ENCODE measurements around the gene ZNF682.
"Not testable (repeated sequence)": the region's sequence is repeated elsewhere in the genome, so short reads cannot be mapped to it uniquely, and the experiment has no call there.

ZNF682 gene

DNA sequence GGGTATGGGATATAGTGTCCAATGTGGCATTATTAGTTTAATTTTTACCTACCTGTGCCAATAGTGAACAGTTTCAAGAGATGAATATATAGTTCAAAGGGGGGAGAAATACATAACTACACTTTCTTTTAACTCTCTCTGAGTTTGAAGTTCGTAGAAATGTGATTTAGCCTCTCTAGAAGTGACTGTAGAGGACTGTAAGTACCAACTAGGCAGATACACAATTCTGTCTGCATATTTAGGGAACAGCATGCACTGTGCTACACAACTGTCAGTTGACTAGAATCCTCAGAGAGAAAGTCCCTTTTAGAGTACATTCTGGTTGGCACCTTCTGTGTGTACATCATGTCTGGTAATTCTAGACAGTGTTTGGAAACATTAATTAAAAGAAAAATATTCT, 21.0 kb upstream of the ZNF682 start:
- H3K4me1 ChIP-seq (ENCODE audit: control insufficient read depth, insufficient read depth, low read length): no peaks in the 10 kb centered on the region
- no peak overlapping the region for H3K4me3 ChIP-seq (ENCODE audit: low read length)
- H3K27me3 ChIP-seq (ENCODE audit: control insufficient read depth, insufficient read depth, low read length): no peaks in the 10 kb centered on the region
- no peaks in the 10 kb centered on the region for H3K36me3 ChIP-seq (ENCODE audit: insufficient read depth, low read length)
- no peak overlapping the region for H3K4me2 ChIP-seq (ENCODE audit: low read length)
- H3K9ac ChIP-seq (ENCODE audit: low read depth, low read length): no peak overlapping the region
- no peaks in the 10 kb centered on the region for H3K9me3 ChIP-seq (replicated peaks; ENCODE audit: low read length)

DNA sequence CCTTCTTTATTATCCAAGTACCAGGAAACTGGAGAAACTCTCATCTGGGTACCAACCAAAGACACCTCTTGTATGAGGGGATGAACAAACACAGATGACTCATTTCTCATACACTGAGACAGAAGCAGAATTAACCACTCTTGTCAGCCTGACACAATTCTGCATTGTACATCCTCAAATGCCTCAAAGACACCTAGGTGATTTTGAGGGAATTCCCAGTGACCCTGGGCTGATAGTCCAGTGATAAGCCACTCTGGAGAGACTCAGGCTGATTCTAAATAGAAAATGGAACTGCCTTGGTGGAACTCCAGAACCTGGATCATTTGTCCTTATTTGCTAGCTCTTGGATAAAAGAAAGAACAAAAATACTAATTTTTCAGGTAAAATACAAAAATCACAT, 19.4 kb upstream of the ZNF682 start:
- not testable (repeated sequence) for H3K27me3 ChIP-seq (ENCODE audit: control insufficient read depth, insufficient read depth, low read length); H3K4me2 ChIP-seq (ENCODE audit: low read length); H3K4me1 ChIP-seq (ENCODE audit: control insufficient read depth, insufficient read depth, low read length); H3K9ac ChIP-seq (ENCODE audit: low read depth, low read length); H3K9me3 ChIP-seq (replicated peaks; ENCODE audit: low read length); H3K4me3 ChIP-seq (ENCODE audit: low read length); H3K36me3 ChIP-seq (ENCODE audit: insufficient read depth, low read length)

DNA sequence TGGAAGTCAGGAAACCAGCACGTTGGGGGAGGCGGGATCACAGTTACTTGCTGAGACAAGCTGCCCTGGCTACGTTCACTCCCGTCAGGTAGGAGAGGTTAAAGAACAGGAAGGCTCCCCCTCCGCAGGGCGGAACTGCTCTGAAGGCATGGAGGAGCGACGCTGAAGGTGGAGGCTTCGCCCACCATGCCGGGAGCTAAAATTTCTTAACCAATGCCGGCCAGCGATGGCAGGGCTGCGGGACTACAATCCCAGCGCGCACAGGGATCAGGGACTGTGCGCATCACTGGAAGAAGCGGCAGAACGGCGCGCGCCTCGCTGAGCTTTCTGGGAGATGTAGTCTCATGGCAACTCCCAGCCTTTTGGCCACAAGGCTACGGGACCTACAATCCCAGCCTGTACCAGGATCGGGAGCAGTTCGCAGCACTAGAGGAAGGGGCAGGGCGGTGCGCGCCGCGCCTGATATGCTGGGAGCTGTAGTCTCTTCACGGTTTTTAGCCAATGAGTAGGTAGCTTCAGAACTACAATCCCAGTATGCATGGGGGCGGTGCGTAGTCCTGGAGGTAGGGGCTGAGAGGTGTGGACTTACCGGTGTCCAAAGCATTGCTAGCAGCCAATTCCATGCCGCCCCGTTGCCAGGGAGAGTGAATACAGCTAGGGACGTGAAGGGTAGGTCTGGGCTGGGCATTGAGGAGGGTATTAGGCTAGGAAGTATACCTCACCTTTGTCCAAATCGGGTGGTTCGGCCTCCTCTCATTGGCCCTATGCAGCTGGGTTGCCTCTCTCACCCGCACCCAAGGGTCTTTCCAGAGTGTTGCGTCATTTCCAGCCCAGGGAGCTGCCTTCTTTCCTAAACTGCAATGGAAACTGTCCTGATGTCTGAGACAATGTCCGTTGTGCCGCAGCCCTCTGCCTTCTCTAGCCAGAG, 12.8 kb upstream of the ZNF682 start:
- Histone ChIP-seq H3K9ac (ENCODE audit: low read depth, low read length) (peak overlapping the region; percentile 78), H3K36me3 (ENCODE audit: insufficient read depth, low read length) (no peaks in the 10 kb centered on the region), H3K27me3 (ENCODE audit: control insufficient read depth, insufficient read depth, low read length) (no peaks in the 10 kb centered on the region), H3K4me2 (ENCODE audit: low read length) (peak overlapping the region; percentile 94), H3K4me1 (ENCODE audit: control insufficient read depth, insufficient read depth, low read length) (no peaks in the 10 kb centered on the region), H3K4me3 (ENCODE audit: low read length) (peak overlapping the region; percentile 91), H3K9me3 (replicated peaks; ENCODE audit: low read length) (no peaks in the 10 kb centered on the region)

DNA sequence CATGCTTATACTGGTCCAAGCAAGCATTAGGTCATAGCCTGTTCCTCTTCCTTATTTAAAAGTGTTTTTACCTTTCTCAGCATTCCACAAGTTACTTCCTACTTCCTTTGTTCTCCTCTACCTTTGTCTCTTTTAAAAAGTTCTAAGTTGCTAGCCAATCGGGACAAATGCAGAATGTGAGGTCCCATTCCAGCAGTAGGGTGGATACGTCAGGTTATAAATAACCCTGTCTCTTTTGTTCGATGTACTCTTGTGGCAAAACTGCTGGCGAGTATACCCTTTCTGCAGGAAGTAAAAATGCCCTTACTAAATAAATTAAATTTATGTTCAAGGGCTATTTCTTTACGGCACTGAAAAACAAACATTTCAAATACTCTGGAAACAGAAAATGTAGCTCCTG, 6.4 kb upstream of the ZNF682 start:
- H3K27me3 ChIP-seq (ENCODE audit: control insufficient read depth, insufficient read depth, low read length); H3K36me3 ChIP-seq (ENCODE audit: insufficient read depth, low read length); H3K9me3 ChIP-seq (replicated peaks; ENCODE audit: low read length); H3K4me2 ChIP-seq (ENCODE audit: low read length); H3K4me1 ChIP-seq (ENCODE audit: control insufficient read depth, insufficient read depth, low read length); H3K9ac ChIP-seq (ENCODE audit: low read depth, low read length); H3K4me3 ChIP-seq (ENCODE audit: low read length): not testable (repeated sequence)

DNA sequence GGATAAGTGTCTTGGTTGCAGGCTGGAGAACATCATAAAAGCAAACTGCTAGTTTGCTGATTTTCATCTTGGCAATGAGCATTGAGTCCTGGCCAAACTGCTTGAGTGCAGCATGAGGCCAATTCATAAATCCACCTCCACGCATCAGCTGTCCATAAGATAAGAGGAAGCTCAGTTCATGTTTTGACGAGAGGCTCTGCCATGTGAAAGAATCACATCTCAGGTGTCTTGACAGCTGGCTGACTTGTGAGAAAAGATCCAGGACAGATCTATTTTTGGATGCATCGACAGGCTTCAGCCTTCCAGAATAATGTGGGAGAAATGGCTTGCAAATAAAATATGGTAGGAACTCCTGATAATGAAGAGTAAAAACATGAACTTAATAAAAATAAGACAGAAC, 5.4 kb upstream of the ZNF682 start:
- H3K36me3 ChIP-seq (ENCODE audit: insufficient read depth, low read length): no peaks in the 10 kb centered on the region
- H3K4me3 ChIP-seq (ENCODE audit: low read length): no peak overlapping the region
- H3K4me2 ChIP-seq (ENCODE audit: low read length): no peak overlapping the region
- H3K9me3 ChIP-seq (replicated peaks; ENCODE audit: low read length): no peaks in the 10 kb centered on the region
- H3K9ac ChIP-seq (ENCODE audit: low read depth, low read length): no peak overlapping the region
- no peaks in the 10 kb centered on the region for H3K27me3 ChIP-seq (ENCODE audit: control insufficient read depth, insufficient read depth, low read length)
- no peaks in the 10 kb centered on the region for H3K4me1 ChIP-seq (ENCODE audit: control insufficient read depth, insufficient read depth, low read length)

DNA sequence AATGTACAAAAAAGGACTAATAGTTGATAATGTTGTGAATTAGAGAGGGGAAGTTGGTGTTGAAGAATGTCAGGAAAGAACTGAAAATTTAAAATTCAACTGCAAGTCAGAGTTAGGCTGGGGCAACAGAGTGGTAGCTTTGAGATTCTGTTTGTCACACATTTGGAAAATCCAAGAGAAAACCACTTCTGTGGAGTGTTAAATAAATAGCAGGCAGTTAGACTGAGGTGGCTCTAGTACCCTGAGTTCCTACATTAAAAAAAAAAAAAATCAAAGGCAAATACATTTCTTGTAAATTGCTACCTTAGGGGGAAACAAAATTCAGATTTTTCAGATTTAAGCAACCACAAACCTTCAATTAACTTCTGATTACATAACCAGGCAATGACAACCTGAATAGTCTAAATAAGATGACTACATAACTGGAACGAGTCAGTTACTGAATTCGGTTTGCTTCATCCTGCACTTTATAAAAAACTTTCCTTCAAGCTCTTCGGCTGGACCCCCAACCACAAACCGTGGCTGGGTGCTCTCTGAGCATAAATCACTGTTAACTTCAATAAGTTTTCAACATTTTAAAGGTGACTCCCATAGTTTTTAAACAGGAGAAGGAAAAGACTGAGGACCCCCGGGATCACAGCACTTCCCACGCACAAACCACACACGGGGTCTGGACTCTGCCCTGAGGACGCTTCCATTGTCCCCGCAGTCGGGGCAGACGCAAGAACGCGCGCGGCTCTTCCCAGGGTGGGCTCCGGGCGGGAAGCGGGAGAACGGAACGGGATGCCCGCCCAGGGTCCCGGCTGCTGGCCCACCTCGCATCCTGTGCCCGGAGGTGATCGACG, 725 bp downstream of the ZNF682 start:
- H3K27me3 ChIP-seq (ENCODE audit: control insufficient read depth, insufficient read depth, low read length): no peaks in the 10 kb centered on the region
- peak overlapping the region; percentile 86 for H3K4me3 ChIP-seq (ENCODE audit: low read length)
- peak overlapping the region; percentile 76 for H3K4me2 ChIP-seq (ENCODE audit: low read length)
- peak overlapping the region; percentile 86 for H3K9ac ChIP-seq (ENCODE audit: low read depth, low read length)
- H3K36me3 ChIP-seq (ENCODE audit: insufficient read depth, low read length): no peaks in the 10 kb centered on the region
- H3K9me3 ChIP-seq (replicated peaks; ENCODE audit: low read length): no peaks in the 10 kb centered on the region
- peaks cover 3% of the 10 kb centered on the region for H3K4me1 ChIP-seq (ENCODE audit: control insufficient read depth, insufficient read depth, low read length)

DNA sequence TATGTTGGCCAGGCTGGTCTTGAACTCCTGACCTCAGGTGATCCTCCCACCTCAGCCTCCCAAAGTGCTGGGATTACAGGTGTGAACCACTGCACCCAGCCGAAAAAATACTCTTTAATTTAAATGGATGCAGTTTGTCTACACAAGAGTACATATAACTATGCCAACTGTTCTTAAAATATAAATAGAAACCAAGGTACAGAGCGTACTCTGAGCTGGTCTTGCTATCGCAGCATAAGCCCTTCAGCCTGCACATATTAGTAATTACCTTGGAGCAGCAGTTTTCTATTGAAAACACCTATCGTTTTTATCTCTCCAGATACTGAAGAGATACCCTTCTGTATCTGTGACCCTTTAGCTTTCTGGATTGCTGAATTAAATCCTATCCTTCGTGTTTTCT, 3.4 kb downstream of the ZNF682 start:
- Histone ChIP-seq H3K4me1 (ENCODE audit: control insufficient read depth, insufficient read depth, low read length) (peaks cover 3% of the 10 kb centered on the region), H3K27me3 (ENCODE audit: control insufficient read depth, insufficient read depth, low read length) (no peaks in the 10 kb centered on the region), H3K4me2 (ENCODE audit: low read length) (no peak overlapping the region), H3K4me3 (ENCODE audit: low read length) (no peak overlapping the region), H3K36me3 (ENCODE audit: insufficient read depth, low read length) (peaks cover 4% of the 10 kb centered on the region), H3K9ac (ENCODE audit: low read depth, low read length) (no peak overlapping the region), H3K9me3 (replicated peaks; ENCODE audit: low read length) (no peaks in the 10 kb centered on the region)

DNA sequence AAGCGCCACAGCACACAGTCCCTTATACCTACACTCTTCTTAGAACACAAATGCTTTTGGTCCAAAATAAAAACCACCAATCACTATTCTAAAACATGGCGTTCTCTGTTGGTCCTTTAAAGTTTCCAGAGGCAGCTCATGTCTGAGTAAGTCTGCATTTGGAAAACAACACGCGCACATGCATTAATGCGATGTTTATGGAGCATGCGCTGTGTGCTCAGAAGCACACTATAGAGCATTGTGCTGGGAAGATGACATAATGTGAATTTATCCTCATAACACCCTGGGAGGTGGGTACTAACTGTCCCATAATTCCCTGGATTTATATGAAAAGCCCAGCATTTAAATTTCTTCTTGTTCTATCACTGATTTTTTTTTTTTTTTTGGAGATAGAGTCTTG, 10.7 kb downstream of the ZNF682 start:
- H3K4me3 ChIP-seq (ENCODE audit: low read length): no peak overlapping the region
- no peak overlapping the region for H3K9ac ChIP-seq (ENCODE audit: low read depth, low read length)
- H3K36me3 ChIP-seq (ENCODE audit: insufficient read depth, low read length): peaks cover 4% of the 10 kb centered on the region
- H3K9me3 ChIP-seq (replicated peaks; ENCODE audit: low read length): no peaks in the 10 kb centered on the region
- no peaks in the 10 kb centered on the region for H3K27me3 ChIP-seq (ENCODE audit: control insufficient read depth, insufficient read depth, low read length)
- no peak overlapping the region for H3K4me2 ChIP-seq (ENCODE audit: low read length)
- H3K4me1 ChIP-seq (ENCODE audit: control insufficient read depth, insufficient read depth, low read length): no peaks in the 10 kb centered on the region

DNA sequence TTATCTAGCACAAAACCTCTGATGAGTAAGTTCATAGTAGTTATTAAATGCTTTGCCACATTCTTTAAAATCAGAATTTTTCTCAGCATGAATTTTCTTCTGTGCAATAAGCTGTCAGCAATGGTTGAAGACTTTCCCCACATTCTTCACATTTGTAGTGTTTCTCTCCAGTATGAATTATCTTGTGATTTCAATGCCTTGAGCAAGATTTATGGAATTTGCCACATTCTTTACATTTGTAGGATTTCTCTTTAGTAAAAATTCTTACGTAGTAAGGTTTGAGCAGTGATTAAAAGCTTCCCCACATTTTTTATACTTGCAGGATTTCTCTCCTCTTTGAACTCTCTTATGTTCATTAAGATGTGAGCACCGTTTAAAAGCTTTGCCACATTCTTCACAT, 33.6 kb downstream of the ZNF682 start:
- peaks cover 45% of the 10 kb centered on the region for H3K9me3 ChIP-seq (replicated peaks; ENCODE audit: low read length)
- peaks cover 33% of the 10 kb centered on the region for H3K36me3 ChIP-seq (ENCODE audit: insufficient read depth, low read length)
- no peak overlapping the region for H3K4me3 ChIP-seq (ENCODE audit: low read length)
- H3K4me2 ChIP-seq (ENCODE audit: low read length): no peak overlapping the region
- no peaks in the 10 kb centered on the region for H3K4me1 ChIP-seq (ENCODE audit: control insufficient read depth, insufficient read depth, low read length)
- no peak overlapping the region for H3K9ac ChIP-seq (ENCODE audit: low read depth, low read length)
- H3K27me3 ChIP-seq (ENCODE audit: control insufficient read depth, insufficient read depth, low read length): no peaks in the 10 kb centered on the region

DNA sequence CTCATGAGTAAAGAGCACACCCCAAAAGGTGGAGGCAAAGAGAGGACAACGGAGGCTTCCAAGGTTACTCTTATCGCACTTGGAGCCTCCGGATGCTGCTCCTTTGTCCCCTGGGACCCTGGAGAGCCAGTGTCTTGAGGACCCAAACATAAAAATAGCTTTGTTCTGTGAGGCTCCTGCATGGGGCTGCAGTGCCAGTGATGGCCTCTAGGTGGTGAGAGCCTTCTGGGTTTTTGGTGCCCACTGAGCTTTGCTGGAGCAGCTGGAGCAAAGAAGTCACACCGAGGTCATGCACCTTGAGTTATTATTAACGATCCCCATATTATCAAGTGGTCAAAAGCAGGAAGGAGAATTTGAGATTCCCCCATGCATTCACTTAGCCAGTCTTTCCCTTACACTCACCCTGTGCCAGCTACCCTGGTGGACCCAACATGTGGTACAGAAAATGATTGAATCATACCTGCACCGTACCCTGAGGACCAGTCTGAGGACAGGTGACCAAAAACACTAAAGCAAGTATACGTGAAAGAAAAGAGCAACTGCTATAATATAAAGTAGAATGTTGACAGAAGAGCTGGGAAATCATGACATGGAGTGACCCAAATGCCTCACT, 41.5 kb downstream of the ZNF682 start:
- no peak overlapping the region for H3K4me3 ChIP-seq (ENCODE audit: low read length)
- peaks cover 4% of the 10 kb centered on the region for H3K36me3 ChIP-seq (ENCODE audit: insufficient read depth, low read length)
- peaks cover 15% of the 10 kb centered on the region for H3K9me3 ChIP-seq (replicated peaks; ENCODE audit: low read length)
- H3K4me1 ChIP-seq (ENCODE audit: control insufficient read depth, insufficient read depth, low read length): no peaks in the 10 kb centered on the region
- no peak overlapping the region for H3K4me2 ChIP-seq (ENCODE audit: low read length)
- no peaks in the 10 kb centered on the region for H3K27me3 ChIP-seq (ENCODE audit: control insufficient read depth, insufficient read depth, low read length)
- H3K9ac ChIP-seq (ENCODE audit: low read depth, low read length): no peak overlapping the region

DNA sequence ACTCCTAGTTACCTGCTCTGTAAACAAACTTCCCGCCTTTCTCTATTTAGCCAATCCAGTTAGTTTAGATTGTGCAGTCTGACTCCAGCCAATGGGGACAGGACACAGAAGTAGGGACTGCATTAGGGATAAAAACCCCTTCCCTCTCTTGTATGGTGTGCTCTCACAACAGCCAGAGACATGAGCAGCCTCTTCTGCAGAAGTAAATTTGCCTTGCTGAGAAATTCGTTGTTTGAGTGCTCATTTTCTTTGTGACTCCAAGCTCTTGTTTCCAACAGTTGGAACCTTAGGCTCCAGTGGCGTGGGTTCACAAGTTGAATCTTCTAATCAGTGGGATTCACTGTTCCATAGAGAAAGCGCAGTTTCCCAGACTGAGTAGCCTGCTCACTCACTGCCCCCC, 72.4 kb downstream of the ZNF682 start:
- H3K4me1 ChIP-seq (ENCODE audit: control insufficient read depth, insufficient read depth, low read length): no peaks in the 10 kb centered on the region
- H3K36me3 ChIP-seq (ENCODE audit: insufficient read depth, low read length): no peaks in the 10 kb centered on the region
- no peak overlapping the region for H3K4me2 ChIP-seq (ENCODE audit: low read length)
- H3K4me3 ChIP-seq (ENCODE audit: low read length): no peak overlapping the region
- H3K9me3 ChIP-seq (replicated peaks; ENCODE audit: low read length): peaks cover 4% of the 10 kb centered on the region
- no peaks in the 10 kb centered on the region for H3K27me3 ChIP-seq (ENCODE audit: control insufficient read depth, insufficient read depth, low read length)
- no peak overlapping the region for H3K9ac ChIP-seq (ENCODE audit: low read depth, low read length)
